H1 (cell line): ENCODE data around the gene INTS6. TPM values are rescaled to one million over a fixed set of nuclear protein-coding genes. Genes with fewer than 3 reads are reported as not detected.

Experiments
- CTCF ChIA-PET: fragments of 300-600 bp; sonication (Branson Sonifier 250); formaldehyde crosslinking; loops from one replicate; lab custom pipeline; 2021; ENCODE audit not compliant: partially characterized antibody; lab: Charles Lee
- POLR2A ChIA-PET: fragments of 300-600 bp; sonication (Branson Sonifier 250); formaldehyde crosslinking; loops from one replicate; lab custom pipeline; 2021; ENCODE audit warnings: inconsistent platforms; ENCODE audit not compliant: partially characterized antibody; lab: Charles Lee
- DNase-seq, 2 experiments: peaks; one replicate each; pipeline versions ENCODE4 v3.0.0 to v3.0.0-alpha.2; 2010 to 2022; ENCODE audit warnings: low spot score in 2 of 2, low read depth in 1 of 2, mixed read lengths in 1 of 2
- FAIRE-seq: peaks from 2 replicates; lab custom pipeline; 2011; peaks lifted over from hg19 to GRCh38; lab: Jason Lieb, UNC
- H2AFZ ChIP-seq: 2 replicates; pipeline ENCODE4 v1.8.1; 2012; ENCODE audit warnings: low read length, inconsistent platforms
- H2AK5ac ChIP-seq: 2 replicates; pipeline ENCODE4 v1.6.1; 2013; ENCODE audit warnings: low read depth, low read length
- H2BK120ac ChIP-seq: replicated peaks from 2 replicates; pipeline ENCODE3; 2013; ENCODE audit warnings: low read depth, low read length, inconsistent platforms
- H2BK12ac ChIP-seq: 2 replicates; pipeline ENCODE4 v1.6.1; 2013; ENCODE audit warnings: low read depth, low read length
- H2BK15ac ChIP-seq: 2 replicates; pipeline ENCODE4 v1.6.1; 2013; ENCODE audit warnings: low read length
- H2BK20ac ChIP-seq: 2 replicates; pipeline ENCODE4 v1.6.1; 2013; ENCODE audit warnings: low read length
- H2BK5ac ChIP-seq: 2 replicates; pipeline ENCODE4 v1.6.1; 2013; ENCODE audit warnings: low read depth, low read length
- H3K14ac ChIP-seq: 2 replicates; pipeline ENCODE4 v1.6.1; 2013; ENCODE audit warnings: inconsistent platforms; ENCODE audit not compliant: insufficient read length
- H3K18ac ChIP-seq: 2 replicates; pipeline ENCODE4 v1.6.1; 2013; ENCODE audit warnings: low read length; ENCODE audit errors: extremely low read depth
- H3K23ac ChIP-seq: 2 replicates; pipeline ENCODE4 v1.6.1; 2013; ENCODE audit warnings: inconsistent platforms; ENCODE audit not compliant: insufficient read length
- H3K23me2 ChIP-seq: 2 replicates; pipeline ENCODE4 v1.6.1; 2013; ENCODE audit warnings: low read depth, low read length
- H3K27ac ChIP-seq: 2 replicates; pipeline ENCODE4 v1.6.1; 2011; ENCODE audit warnings: low read depth, low read length, inconsistent platforms
- H3K27me3 ChIP-seq, 4 experiments: replicated peaks in 1 of 4; 1 replicate in 1 of 4; 2 replicates in 3 of 4; pipeline versions ENCODE4 v1.6.1 to v1.8.1; 2011 to 2013; ENCODE audit warnings: low read length in 3 of 4, mild to moderate bottlenecking in 3 of 4, inconsistent platforms in 2 of 4, mixed read lengths in 2 of 4, moderate library complexity in 1 of 4; ENCODE audit not compliant: control insufficient read depth in 3 of 4, insufficient read depth in 3 of 4; ENCODE audit errors: extremely low read depth in 1 of 4
- H3K36me3 ChIP-seq, 4 experiments: 2 replicates each; pipeline versions ENCODE4 v1.6.1 to v1.8.1; 2011 to 2013; ENCODE audit warnings: mild to moderate bottlenecking in 4 of 4, low read length in 3 of 4, moderate library complexity in 2 of 4, control low read depth in 1 of 4, inconsistent platforms in 1 of 4; ENCODE audit not compliant: insufficient read depth in 4 of 4, control insufficient read depth in 2 of 4
- H3K4ac ChIP-seq: replicated peaks from 2 replicates; pipeline ENCODE3; 2013; ENCODE audit warnings: low read length, low read depth, mixed read lengths, inconsistent platforms; ENCODE audit not compliant: insufficient read length
- H3K4me1 ChIP-seq, 4 experiments: replicated peaks in 1 of 4; 1 replicate in 1 of 4; 2 replicates in 3 of 4; pipeline versions ENCODE4 v1.6.1 to v1.8.1; 2011 to 2013; ENCODE audit warnings: low read length in 3 of 4, inconsistent platforms in 2 of 4, mixed read lengths in 1 of 4; ENCODE audit not compliant: insufficient read depth in 4 of 4, control insufficient read depth in 3 of 4
- H3K4me2 ChIP-seq, 2 experiments: 2 replicates each; pipeline versions ENCODE4 v1.6.1 to v1.8.1; 2011 to 2013; ENCODE audit warnings: low read depth in 2 of 2, low read length in 2 of 2, control low read depth in 1 of 2, inconsistent platforms in 1 of 2, mild to moderate bottlenecking in 1 of 2; ENCODE audit not compliant: insufficient read depth in 1 of 2
- H3K4me3 ChIP-seq, 4 experiments: fragments of 200-600, 300-600 bp in 1 of 4; sonication (generic), shearing (Covaris generic), sonication (Bioruptor Twin) in 1 of 4; 2 replicates each; pipeline versions ENCODE4 v1.5.1 to v1.8.1; 2011 to 2016; ENCODE audit warnings: low read length in 4 of 4, low read depth in 3 of 4, control low read depth in 2 of 4, inconsistent platforms in 2 of 4, mild to moderate bottlenecking in 2 of 4, mixed read lengths in 1 of 4, moderate library complexity in 1 of 4; ENCODE audit not compliant: insufficient read depth in 2 of 4; ENCODE audit errors: extremely low read depth in 1 of 4
- H3K56ac ChIP-seq: replicated peaks from 2 replicates; pipeline ENCODE3; 2013; ENCODE audit warnings: low read depth, mild to moderate bottlenecking, mixed read lengths, low read length, inconsistent platforms; ENCODE audit not compliant: insufficient read length
- H3K79me1 ChIP-seq: 2 replicates; pipeline ENCODE4 v1.6.1; 2013; ENCODE audit warnings: low read depth, low read length, control low read depth
- H3K79me2 ChIP-seq, 2 experiments: 2 replicates each; pipeline versions ENCODE4 v1.6.1 to v1.8.1; 2012 to 2013; ENCODE audit warnings: low read length in 2 of 2, mild to moderate bottlenecking in 2 of 2, inconsistent platforms in 1 of 2; ENCODE audit not compliant: insufficient read depth in 2 of 2, control insufficient read depth in 1 of 2
- H3K9ac ChIP-seq, 4 experiments: replicated peaks in 1 of 4; 1 replicate in 1 of 4; 2 replicates in 3 of 4; pipeline versions ENCODE4 v1.6.1 to v1.8.1; 2011 to 2013; ENCODE audit warnings: low read depth in 3 of 4, low read length in 3 of 4, control low read depth in 2 of 4, mild to moderate bottlenecking in 2 of 4, moderate library complexity in 2 of 4, inconsistent platforms in 1 of 4; ENCODE audit errors: extremely low read depth in 1 of 4
- H3K9me3 ChIP-seq, 2 experiments: 2 replicates each; pipeline versions ENCODE4 v1.6.1 to v1.8.1; 2012 to 2013; ENCODE audit warnings: mild to moderate bottlenecking in 2 of 2, moderate library complexity in 2 of 2, control low read depth in 1 of 2, inconsistent platforms in 1 of 2, low read depth in 1 of 2, low read length in 1 of 2, mixed read lengths in 1 of 2; ENCODE audit not compliant: insufficient read depth in 2 of 2
- H4K20me1 ChIP-seq, 2 experiments: replicated peaks in 1 of 2; 2 replicates each; pipeline versions ENCODE3 to v1.8.1; 2011 to 2013; ENCODE audit warnings: inconsistent platforms in 2 of 2, low read length in 2 of 2, mild to moderate bottlenecking in 1 of 2; ENCODE audit not compliant: insufficient read depth in 2 of 2, control insufficient read depth in 1 of 2
- H4K5ac ChIP-seq: 2 replicates; pipeline ENCODE4 v1.6.1; 2013; ENCODE audit warnings: low read length, low read depth, mixed read lengths, inconsistent platforms; ENCODE audit not compliant: insufficient read length
- H4K8ac ChIP-seq: 2 replicates; pipeline ENCODE4 v1.8.0; 2013; ENCODE audit warnings: mild to moderate bottlenecking, moderate library complexity, low read length, inconsistent platforms; ENCODE audit not compliant: insufficient read depth; ENCODE audit errors: extremely low read depth
- H4K91ac ChIP-seq: replicated peaks from 2 replicates; pipeline ENCODE3; 2013; ENCODE audit warnings: low read length, mixed read lengths, inconsistent platforms; ENCODE audit not compliant: insufficient read length
- CBX8 ChIP-seq: fragments of 300-800, 300-1000 bp; sonication (generic); IDR thresholded peaks from 2 replicates; pipeline ENCODE4 v1.7.1; 2016; ENCODE audit warnings: low read depth, low read length, borderline replicate concordance
- CHD1 ChIP-seq: IDR thresholded peaks from 2 replicates; pipeline ENCODE4 v1.6.1; 2012; ENCODE audit warnings: low read depth, low read length, improper control_type of control experiment
- CREB1 ChIP-seq: IDR thresholded peaks from 2 replicates; pipeline ENCODE4 v1.6.1; 2012; ENCODE audit warnings: inconsistent platforms
- E2F6 ChIP-seq: IDR thresholded peaks from 2 replicates; pipeline ENCODE4 v1.6.1; 2012; ENCODE audit warnings: inconsistent platforms
- EGR1 ChIP-seq: IDR thresholded peaks from 2 replicates; pipeline ENCODE4 v1.6.1; 2011; ENCODE audit warnings: low read depth, low read length, borderline replicate concordance
- HDAC6 ChIP-seq: IDR thresholded peaks from one replicate; pipeline ENCODE4 v1.7.1; 2012; ENCODE audit warnings: low read depth, mild to moderate bottlenecking, inconsistent platforms, low read length, moderate library complexity
- MAFK ChIP-seq: IDR thresholded peaks from 2 replicates; pipeline ENCODE4 v1.6.1; 2012; ENCODE audit warnings: low read depth, mild to moderate bottlenecking, improper control_type of control experiment, low read length
- NRF1 ChIP-seq: IDR thresholded peaks from 2 replicates; pipeline ENCODE4 v1.6.1; 2011; ENCODE audit warnings: mild to moderate bottlenecking, low read depth, low read length, improper control_type of control experiment
- RXRA ChIP-seq: IDR thresholded peaks from 2 replicates; pipeline ENCODE4 v1.6.1; 2011; ENCODE audit warnings: low read depth, mild to moderate bottlenecking, low read length, moderate library complexity; ENCODE audit not compliant: insufficient read depth
- SRF ChIP-seq: IDR thresholded peaks from 2 replicates; pipeline ENCODE4 v1.6.1; 2011; ENCODE audit warnings: mild to moderate bottlenecking, low read depth, low read length, moderate library complexity
- SUZ12 ChIP-seq: fragments of 200-600 bp; sonication (generic); IDR thresholded peaks from 2 replicates; pipeline ENCODE4 v1.6.1; 2012; ENCODE audit warnings: mild to moderate bottlenecking, inconsistent platforms, low read length, moderate library complexity, mixed read lengths
- TAF1 ChIP-seq: IDR thresholded peaks from 2 replicates; pipeline ENCODE4 v1.6.1; 2011; ENCODE audit warnings: mild to moderate bottlenecking, low read depth, low read length
- TAF7 ChIP-seq: optimal IDR thresholded peaks from 2 replicates; pipeline ENCODE3; 2011; ENCODE audit warnings: low read depth, mild to moderate bottlenecking, inconsistent platforms, low read length, moderate library complexity, borderline replicate concordance
- TEAD4 ChIP-seq: IDR thresholded peaks from 2 replicates; pipeline ENCODE4 v1.6.1; 2012; ENCODE audit warnings: low read depth, low read length, inconsistent platforms, mixed read lengths
- YY1 ChIP-seq: IDR thresholded peaks from 2 replicates; pipeline ENCODE4 v1.6.1; 2011; ENCODE audit warnings: low read depth, mild to moderate bottlenecking, low read length
- WGBS, 2 experiments: shearing (Covaris generic) in 1 of 2; methylation state at CpG; one replicate each; pipeline versions ENCODE4 v1.1.6 to v1.1.7; 2013 to 2015; ENCODE audit warnings: low lambda C conversion rate in 2 of 2, mixed read lengths in 2 of 2, inconsistent platforms in 1 of 2, low coverage in 1 of 2, missing lambda C conversion rate in 1 of 2; ENCODE audit not compliant: insufficient replicate concordance in 2 of 2, insufficient coverage in 1 of 2, insufficient read length in 1 of 2; ENCODE audit errors: extremely low coverage in 1 of 2, missing lambda C conversion rate in 1 of 2; 5-methylcytosine and 5-hydroxymethylcytosine counted together
- polyA plus RNA-seq, 7 experiments: library from polyadenylated mRNA; depleted of rRNA in 3 of 7; stranded (reverse) in 5 of 7; unstranded in 2 of 7; fragments of >200 nt in 5 of 7; fragments of 200-250 nt in 2 of 7; gene quantifications; 1 replicate in 5 of 7; 2 replicates in 1 of 7; 4 replicates in 1 of 7; pipeline versions ENCODE4 v1.2.1 to v1.2.3, GENCODE V29; 2011 to 2013; ENCODE audit warnings: missing spikeins in 2 of 7, mixed read lengths in 2 of 7
- total RNA-seq: library from RNA; stranded (reverse); fragmentation: NEBNext Ultra II Directional; extraction: Animal tissue kit (Norgen Biotek cat#: 25700); gene quantifications from 2 replicates; pipeline ENCODE4 v1.2.1, GENCODE V29; 2021

INTS6 gene
- total and polyA plus RNA-seq, 2 of the 8 experiments (the other 6 are each of a cell fraction or from before 2014, with no cell fraction given): 12.6 to 42.8 TPM

- no peak for DNase-seq
- no peak overlapping the region for H2AFZ ChIP-seq
- 88% methylated on average over 3 of the region's 3 CpGs; no CpG with 5 or more reads in 1 of the 2 experiments for WGBS, 2 experiments
- no peaks in the 10 kb centered on the region for H3K36me3 ChIP-seq
- no peak overlapping the region for H3K56ac ChIP-seq
- no peak overlapping the region for H3K18ac ChIP-seq
- H3K4me1 ChIP-seq: peaks cover 4 to 15% (median 13%) of the 10 kb centered on the region in 4 experiments; a peak in 6 of 7 replicates
- no peaks in the 10 kb centered on the region for H4K20me1 ChIP-seq
- no peak overlapping the region for H2BK5ac ChIP-seq
- H3K4ac ChIP-seq: no peak overlapping the region
- no peak overlapping the region for H3K14ac ChIP-seq
- H2AK5ac ChIP-seq: no peak overlapping the region
- no peaks in the 10 kb centered on the region for H3K79me1 ChIP-seq
- peak overlapping the region; percentile 44 for H4K91ac ChIP-seq
- no peak overlapping the region for H3K4me2 ChIP-seq
- no peak overlapping the region for H3K27ac ChIP-seq
- no peaks in the 10 kb centered on the region for H3K9me3 ChIP-seq
- CTCF ChIA-PET: interaction anchor here (1.3 to 2.7 kb wide), 5 partner anchors 11 to 153 kb away, joined by 3 to 16 read pairs (median 3); no protein-coding TSS in a partner anchor
- no peak for FAIRE-seq
- H2BK20ac ChIP-seq: no peak overlapping the region
- H2BK15ac ChIP-seq: no peak overlapping the region
- no peak overlapping the region for H3K4me3 ChIP-seq
- TF ChIP-seq RXRA (no peak), CREB1 (no peak), SUZ12 (no peak), TAF1 (no peak), CHD1 (no peak), EGR1 (no peak), NRF1 (no peak), YY1 (no peak), CBX8 (no peak), TAF7 (no peak), MAFK (no peak), TEAD4 (no peak), HDAC6 (no peak), SRF (no peak), E2F6 (no peak)
- H3K27me3 ChIP-seq: no peaks in the 10 kb centered on the region; a peak in 1 of 7 replicates
- no peak overlapping the region for H4K5ac ChIP-seq
- POLR2A ChIA-PET: interaction anchor here (1.3 to 1.6 kb wide), 2 partner anchors 43 to 124 kb away, joined by 3 read pairs; no protein-coding TSS in a partner anchor
- H3K9ac ChIP-seq: no peak overlapping the region
- H2BK12ac ChIP-seq: peak overlapping the region; percentile 53; the same call in 1 of the 2 replicates
- H3K23ac ChIP-seq: no peak overlapping the region
- no peak overlapping the region for H2BK120ac ChIP-seq
- H3K23me2 ChIP-seq: no peaks in the 10 kb centered on the region; the same call in 1 of the 2 replicates
- no peak overlapping the region for H4K8ac ChIP-seq
- H3K79me2 ChIP-seq: no peaks in the 10 kb centered on the region
Observed at GRCh38 chr13:51329606-51330005, 123.2 kb downstream of the INTS6 start.
